ENCODE data around the gene NTPCR. TPM values are rescaled to one million over a fixed set of nuclear protein-coding genes. Genes with fewer than 3 reads are reported as not detected.

Gene NTPCR
- total RNA-seq, 1 experiment from 2014 or later: 45.3 TPM

GRCh38 chr1:232938926-232939325 is 11.5 kb upstream of the NTPCR start:
- no peak overlapping the region for H3K4me2 ChIP-seq
- no peaks in the 10 kb centered on the region for H3K9me2 ChIP-seq (ENCODE audit: insufficient read depth)
- intact Hi-C loops (cut with micrococcal nuclease; ENCODE audit: unreplicated experiment): no loop called here
- H3K4me3 ChIP-seq: no peak overlapping the region
- H3K9me3 ChIP-seq (ENCODE audit: insufficient read depth, low read depth): no peaks in the 10 kb centered on the region
- no peaks in the 10 kb centered on the region for H3F3A ChIP-seq (ENCODE audit: insufficient read depth, low read depth)
- H4K20me1 ChIP-seq (ENCODE audit: insufficient read depth): no peaks in the 10 kb centered on the region
- ChIA-PET POLR2A (ENCODE audit: unreplicated experiment) (no interaction called here), CTCF (no interaction called here)
- no peaks in the 10 kb centered on the region for H3K79me2 ChIP-seq (ENCODE audit: low read depth)
- no peaks in the 10 kb centered on the region for H3K36me3 ChIP-seq (ENCODE audit: low read depth)
- no peak overlapping the region for H3K27ac ChIP-seq
- no peaks in the 10 kb centered on the region for H3K4me1 ChIP-seq (replicated peaks; ENCODE audit: insufficient read depth)
- BruUV-seq (replicated peaks): no TSS peak
- H2AFZ ChIP-seq: no peak overlapping the region
- TF ChIP-seq EZH2 (IDR thresholded peaks at IDR 0.05; ENCODE audit: low read depth) (no peak), CTCF (conservative IDR thresholded peaks at IDR 0.05) (no peak)
- DNase-seq: no peak
- no peaks in the 10 kb centered on the region for H3K27me3 ChIP-seq (ENCODE audit: insufficient read depth, low read depth)

- no peaks in the 10 kb centered on the region for H3K9me2 ChIP-seq (ENCODE audit: insufficient read depth)
- DNase-seq: no peak
- H3K9me3 ChIP-seq (ENCODE audit: insufficient read depth, low read depth): no peaks in the 10 kb centered on the region
- no peaks in the 10 kb centered on the region for H4K20me1 ChIP-seq (ENCODE audit: insufficient read depth)
- no peaks in the 10 kb centered on the region for H3K79me2 ChIP-seq (ENCODE audit: low read depth)
- no peaks in the 10 kb centered on the region for H3K27me3 ChIP-seq (ENCODE audit: insufficient read depth, low read depth)
- BruUV-seq (replicated peaks): no TSS peak
- no peak overlapping the region for H3K4me2 ChIP-seq
- no peak overlapping the region for H2AFZ ChIP-seq
- intact Hi-C loops (cut with micrococcal nuclease; ENCODE audit: unreplicated experiment): no loop called here
- H3K27ac ChIP-seq: no peak overlapping the region
- no peaks in the 10 kb centered on the region for H3F3A ChIP-seq (ENCODE audit: insufficient read depth, low read depth)
- H3K4me3 ChIP-seq: no peak overlapping the region
- no peaks in the 10 kb centered on the region for H3K36me3 ChIP-seq (ENCODE audit: low read depth)
- no peak for TF ChIP-seq CTCF (conservative IDR thresholded peaks at IDR 0.05)
- no peak for TF ChIP-seq EZH2 (IDR thresholded peaks at IDR 0.05; ENCODE audit: low read depth)
- POLR2A ChIA-PET (ENCODE audit: unreplicated experiment): no interaction called here
- CTCF ChIA-PET: no interaction called here
- H3K4me1 ChIP-seq (replicated peaks; ENCODE audit: insufficient read depth): no peaks in the 10 kb centered on the region
Measured at GRCh38 chr1:232939748-232940147, 10.7 kb upstream of the NTPCR start.

- no TSS peak for BruUV-seq (replicated peaks)
- CTCF ChIA-PET: no interaction called here
- Histone ChIP-seq H3F3A (ENCODE audit: insufficient read depth, low read depth) (no peaks in the 10 kb centered on the region), H2AFZ (no peak overlapping the region), H3K27me3 (ENCODE audit: insufficient read depth, low read depth) (no peaks in the 10 kb centered on the region), H3K79me2 (ENCODE audit: low read depth) (no peaks in the 10 kb centered on the region), H3K9me3 (ENCODE audit: insufficient read depth, low read depth) (no peaks in the 10 kb centered on the region), H3K27ac (no peak overlapping the region), H4K20me1 (ENCODE audit: insufficient read depth) (no peaks in the 10 kb centered on the region), H3K4me3 (no peak overlapping the region), H3K4me1 (replicated peaks; ENCODE audit: insufficient read depth) (no peaks in the 10 kb centered on the region), H3K36me3 (ENCODE audit: low read depth) (no peaks in the 10 kb centered on the region), H3K4me2 (no peak overlapping the region), H3K9me2 (ENCODE audit: insufficient read depth) (no peaks in the 10 kb centered on the region)
- POLR2A ChIA-PET (ENCODE audit: unreplicated experiment): interaction anchor here (0.5 kb wide), 1 partner anchor 959 kb away, joined by 5 read pairs; no protein-coding TSS in a partner anchor
- intact Hi-C loops (cut with micrococcal nuclease; ENCODE audit: unreplicated experiment): no loop called here
- no peak for DNase-seq
- TF ChIP-seq CTCF (conservative IDR thresholded peaks at IDR 0.05): no peak
- TF ChIP-seq EZH2 (IDR thresholded peaks at IDR 0.05; ENCODE audit: low read depth): no peak
Measured at GRCh38 chr1:232940262-232940661, 10.1 kb upstream of the NTPCR start.

Measured in PC-9 (cell line).